ENCODE measurements around the gene FIGN. TPM values are rescaled to one million over a fixed set of nuclear protein-coding genes. Genes with fewer than 3 reads are reported as not detected.

The FIGN gene
- total and polyA plus RNA-seq, 2 of the 13 experiments (the other 11 are each of a cell fraction or from before 2014, with no cell fraction given), result 6.6 to 6.7 TPM

DNA sequence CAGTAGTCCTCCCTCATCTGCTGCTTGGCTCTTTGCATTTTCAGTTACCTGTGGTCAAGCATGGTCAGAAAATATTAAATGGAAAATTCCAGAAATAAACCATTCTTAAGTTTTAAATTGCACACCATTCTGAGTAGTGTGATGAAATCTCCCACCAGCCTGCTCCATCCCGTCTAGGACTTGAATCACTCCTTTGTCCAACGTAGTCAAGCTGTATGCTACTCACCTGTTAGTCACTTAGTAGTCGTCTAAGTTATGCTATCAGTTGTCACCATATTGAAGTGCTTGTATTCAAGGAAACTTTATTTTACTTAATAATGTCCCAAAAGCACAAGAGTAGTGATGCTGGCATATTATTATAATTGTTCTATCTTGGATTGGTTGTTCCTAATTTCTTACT lies 172.5 kb downstream of the FIGN start:
- Histone ChIP-seq H3K4me3 (replicated peaks in 1 of 3; ENCODE audit: insufficient read depth in 1 of 3, low read depth in 2 of 3, low read length in 3 of 3) (no peak overlapping the region), H3K36me3 (replicated peaks in 1 of 2; ENCODE audit: control insufficient read depth in 1 of 2, insufficient read depth in 2 of 2, low read length in 2 of 2) (no peaks in the 10 kb centered on the region), H3K27ac (ENCODE audit: extremely low read length, insufficient read depth, low read length) (no peak overlapping the region), H3K4me2 (ENCODE audit: low read depth, low read length) (no peak overlapping the region), H4K20me1 (ENCODE audit: insufficient read depth, low read length) (no peaks in the 10 kb centered on the region), H3K79me2 (ENCODE audit: insufficient read depth, low read length) (no peaks in the 10 kb centered on the region), H3K27me3 (ENCODE audit: control insufficient read depth in 1 of 2, insufficient read depth in 2 of 2, low read length in 2 of 2) (no peaks in the 10 kb centered on the region), H2AFZ (ENCODE audit: low read length) (no peak overlapping the region), H3K9ac (ENCODE audit: insufficient read depth, low read depth, low read length) (no peak overlapping the region), H3K4me1 (ENCODE audit: insufficient read depth, low read length) (no peaks in the 10 kb centered on the region), H3K9me3 (ENCODE audit: low read length) (no peaks in the 10 kb centered on the region)
- no TSS peak for BruUV-seq (replicated peaks)
- no peak for DNase-seq (ENCODE audit: low spot score)
- CTCF ChIA-PET (ENCODE audit: low intra/inter-chr PET ratio, low total read pairs), result no interaction called here
- WGBS (ENCODE audit: low lambda C conversion rate), result 0% methylated on average over 3 of the region's 3 CpGs
- POLR2A ChIA-PET, result no interaction called here
- no peak for ATAC-seq
- no peak for FAIRE-seq
- intact Hi-C loops (cut with micrococcal nuclease; ENCODE audit: unreplicated experiment) (no loop called here), in situ Hi-C loops (cut with HindIII; ENCODE audit: extremely low pct_ligation_motif_present, low pct_unique_long_range_greater_than_20kb) (no loop called here)
- TF ChIP-seq, protein P1, sequence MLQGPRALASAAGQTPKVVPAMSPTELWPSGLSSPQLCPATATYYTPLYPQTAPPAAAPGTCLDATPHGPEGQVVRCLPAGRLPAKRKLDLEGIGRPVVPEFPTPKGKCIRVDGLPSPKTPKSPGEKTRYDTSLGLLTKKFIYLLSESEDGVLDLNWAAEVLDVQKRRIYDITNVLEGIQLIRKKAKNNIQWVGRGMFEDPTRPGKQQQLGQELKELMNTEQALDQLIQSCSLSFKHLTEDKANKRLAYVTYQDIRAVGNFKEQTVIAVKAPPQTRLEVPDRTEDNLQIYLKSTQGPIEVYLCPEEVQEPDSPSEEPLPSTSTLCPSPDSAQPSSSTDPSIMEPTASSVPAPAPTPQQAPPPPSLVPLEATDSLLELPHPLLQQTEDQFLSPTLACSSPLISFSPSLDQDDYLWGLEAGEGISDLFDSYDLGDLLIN (CRISPR knock-in tag; IDR thresholded peaks at IDR 0.05; ENCODE audit: borderline replicate concordance), result no peak
- TF ChIP-seq, protein P2, sequence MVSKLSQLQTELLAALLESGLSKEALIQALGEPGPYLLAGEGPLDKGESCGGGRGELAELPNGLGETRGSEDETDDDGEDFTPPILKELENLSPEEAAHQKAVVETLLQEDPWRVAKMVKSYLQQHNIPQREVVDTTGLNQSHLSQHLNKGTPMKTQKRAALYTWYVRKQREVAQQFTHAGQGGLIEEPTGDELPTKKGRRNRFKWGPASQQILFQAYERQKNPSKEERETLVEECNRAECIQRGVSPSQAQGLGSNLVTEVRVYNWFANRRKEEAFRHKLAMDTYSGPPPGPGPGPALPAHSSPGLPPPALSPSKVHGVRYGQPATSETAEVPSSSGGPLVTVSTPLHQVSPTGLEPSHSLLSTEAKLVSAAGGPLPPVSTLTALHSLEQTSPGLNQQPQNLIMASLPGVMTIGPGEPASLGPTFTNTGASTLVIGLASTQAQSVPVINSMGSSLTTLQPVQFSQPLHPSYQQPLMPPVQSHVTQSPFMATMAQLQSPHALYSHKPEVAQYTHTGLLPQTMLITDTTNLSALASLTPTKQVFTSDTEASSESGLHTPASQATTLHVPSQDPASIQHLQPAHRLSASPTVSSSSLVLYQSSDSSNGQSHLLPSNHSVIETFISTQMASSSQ (IDR thresholded peaks at IDR 0.05; ENCODE audit: low read depth), result no peak
- TF ChIP-seq, protein P2 (CRISPR knock-in tag; IDR thresholded peaks at IDR 0.05; ENCODE audit: borderline replicate concordance), result no peak

All from HepG2 (cell line).